Heart left ventricle (tissue), 13 donors: ENCODE results near the gene CACNG6.

Experiments used
- POLR2A ChIP-seq, 2 donors: fragments of 450-650 bp; IDR thresholded peaks; one replicate each; pipeline ENCODE4 v1.6.1; 2017; ENCODE audit warnings: antibody characterized with exemption in 2 of 2, mild to moderate bottlenecking in 2 of 2, moderate library complexity in 2 of 2
- TF ChIP-seq, protein P1 (sequence below), 12 donors: fragments of 200-600 bp; sonication (generic) in 4 of 12; IDR thresholded peaks; one replicate each; pipeline versions ENCODE4 v1.5.0 to v1.8.0; 2018 to 2022; ENCODE audit warnings: antibody characterized with exemption in 12 of 12, mild to moderate bottlenecking in 5 of 12
- donor health status: ischemic (EF 13 %, LVEDD 7.1; RV severe dilation, severe dysfunction).
- donor health status: DM: no; HTN: yes; CAD: no.
- donor health status: DM: no; HTN: no; CAD: no.
- donor health status: ischemic (EF 25% LVEDD 6.9; RV normal size, moderate dysfunction).
- donor health status: ischemic (EF 25% LVEDD 5.7; RV mildly dilated, moderate dysfunction).
- donor health status: ischemic (EF 35%, LVEDD 5.7; RV mildly dilated, moderate dysfunction).
- donor health status: nonischemic (EF 11% LVEDD 7.7; RV severe dilation, severe dysfunction).
- donor health status: DM: yes; HTN: yes; CAD: no.
- donor health status: PGD.
- donor health status: ischemic (EF 29% LVEDD 5.4; RV normal size, mild dysfunction).
- donor health status: nonischemic (EF 23%, LVEDD 6.1; RV moderate dilation, normal function).

DNA sequence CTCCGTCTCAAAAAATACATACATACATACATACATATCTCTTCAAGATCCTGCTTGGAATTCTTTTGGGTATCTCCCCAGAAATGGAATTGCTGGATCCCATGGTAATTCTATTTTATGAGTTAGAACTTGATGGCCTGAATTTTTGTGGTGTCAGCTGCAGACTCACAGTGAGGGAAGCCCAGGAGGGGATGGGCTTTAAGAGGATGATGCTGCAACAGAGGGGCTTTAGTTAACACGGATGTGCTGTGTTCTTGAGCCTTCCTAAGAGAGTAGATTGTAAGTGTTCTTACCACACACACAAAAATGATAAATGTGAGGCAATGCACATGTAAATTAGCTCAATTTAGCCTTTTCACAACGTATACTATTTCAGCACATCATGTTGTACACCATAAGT lies 31.8 kb downstream of the CACNG6 start:
- TF ChIP-seq, protein P1, sequence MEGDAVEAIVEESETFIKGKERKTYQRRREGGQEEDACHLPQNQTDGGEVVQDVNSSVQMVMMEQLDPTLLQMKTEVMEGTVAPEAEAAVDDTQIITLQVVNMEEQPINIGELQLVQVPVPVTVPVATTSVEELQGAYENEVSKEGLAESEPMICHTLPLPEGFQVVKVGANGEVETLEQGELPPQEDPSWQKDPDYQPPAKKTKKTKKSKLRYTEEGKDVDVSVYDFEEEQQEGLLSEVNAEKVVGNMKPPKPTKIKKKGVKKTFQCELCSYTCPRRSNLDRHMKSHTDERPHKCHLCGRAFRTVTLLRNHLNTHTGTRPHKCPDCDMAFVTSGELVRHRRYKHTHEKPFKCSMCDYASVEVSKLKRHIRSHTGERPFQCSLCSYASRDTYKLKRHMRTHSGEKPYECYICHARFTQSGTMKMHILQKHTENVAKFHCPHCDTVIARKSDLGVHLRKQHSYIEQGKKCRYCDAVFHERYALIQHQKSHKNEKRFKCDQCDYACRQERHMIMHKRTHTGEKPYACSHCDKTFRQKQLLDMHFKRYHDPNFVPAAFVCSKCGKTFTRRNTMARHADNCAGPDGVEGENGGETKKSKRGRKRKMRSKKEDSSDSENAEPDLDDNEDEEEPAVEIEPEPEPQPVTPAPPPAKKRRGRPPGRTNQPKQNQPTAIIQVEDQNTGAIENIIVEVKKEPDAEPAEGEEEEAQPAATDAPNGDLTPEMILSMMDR (IDR thresholded peaks at IDR 0.05), result no peak
- no peak for TF ChIP-seq POLR2A (IDR thresholded peaks at IDR 0.05)
